ENCODE results near the gene MRPL49. TPM values are rescaled to one million over a fixed set of nuclear protein-coding genes. Genes with fewer than 3 reads are reported as not detected.

The MRPL49 gene
- 40.2 TPM for total RNA-seq (ENCODE audit: unreplicated experiment)
- long read RNA-seq, transcript MRPL49-201 (4 exons, 2,019 nt), result major isoform, 51 of 58 reads
- long read RNA-seq, partial matches to known transcripts, result 2 of 58 reads
- long read RNA-seq, other reads (novel, unspliced or antisense), result 2 of 58 reads

- Mint-ChIP-seq H3K4me1 (ENCODE audit: unreplicated experiment) (peaks cover 23% of the 10 kb centered on the region), H3K27ac (ENCODE audit: unreplicated experiment) (peak within 1 kb of the TSS; percentile 93), H3K4me3 (ENCODE audit: unreplicated experiment) (peak within 1 kb of the TSS; percentile 99), H3K27me3 (ENCODE audit: unreplicated experiment) (peaks cover 14% of the 10 kb centered on the region), H3K36me3 (ENCODE audit: low read depth, unreplicated experiment) (peaks cover 34% of the 10 kb centered on the region), H3K9me3 (ENCODE audit: unreplicated experiment) (no peaks in the 10 kb centered on the region)
- DNase-seq (ENCODE audit: low spot score), result peak; percentile 96
- no peak for TF ChIP-seq CTCF (IDR thresholded peaks at IDR 0.05; ENCODE audit: unreplicated experiment)
Measured at GRCh38 chr11:65121865-65122696, at the start of gene MRPL49, which contains the start of gene FAU. TSS of gene MRPL49 (plus strand) at chr11:65122321. CDS start at chr11:65122347, 26 bp downstream. TSS of gene FAU (minus strand) at chr11:65122134. CDS start at chr11:65121813, 321 bp downstream.

GRCh38 chr11:65072631-65072966 lies 49.5 kb upstream of the MRPL49 start:
- Mint-ChIP-seq H3K27ac (ENCODE audit: unreplicated experiment) (no peak overlapping the region), H3K9me3 (ENCODE audit: unreplicated experiment) (no peaks in the 10 kb centered on the region), H3K27me3 (ENCODE audit: unreplicated experiment) (peaks cover 1% of the 10 kb centered on the region), H3K4me1 (ENCODE audit: unreplicated experiment) (no peaks in the 10 kb centered on the region), H3K4me3 (ENCODE audit: unreplicated experiment) (no peak overlapping the region), H3K36me3 (ENCODE audit: low read depth, unreplicated experiment) (peaks cover 6% of the 10 kb centered on the region)
- no peak for TF ChIP-seq CTCF (IDR thresholded peaks at IDR 0.05; ENCODE audit: unreplicated experiment)
- no peak for DNase-seq (ENCODE audit: low spot score)

- H3K4me1 Mint-ChIP-seq (ENCODE audit: unreplicated experiment), result no peaks in the 10 kb centered on the region
- no peaks in the 10 kb centered on the region for H3K9me3 Mint-ChIP-seq (ENCODE audit: unreplicated experiment)
- H3K36me3 Mint-ChIP-seq (ENCODE audit: low read depth, unreplicated experiment), result peaks cover 10% of the 10 kb centered on the region
- H3K27me3 Mint-ChIP-seq (ENCODE audit: unreplicated experiment), result peaks cover 4% of the 10 kb centered on the region
- peak overlapping the region; percentile 47 for H3K4me3 Mint-ChIP-seq (ENCODE audit: unreplicated experiment)
- TF ChIP-seq CTCF (IDR thresholded peaks at IDR 0.05; ENCODE audit: unreplicated experiment), result no peak
- no peak for DNase-seq (ENCODE audit: low spot score)
- no peak overlapping the region for H3K27ac Mint-ChIP-seq (ENCODE audit: unreplicated experiment)
Measured at GRCh38 chr11:65077451-65077850, 44.7 kb upstream of the MRPL49 start.

- H3K36me3 Mint-ChIP-seq (ENCODE audit: low read depth, unreplicated experiment), result peaks cover 10% of the 10 kb centered on the region
- no peaks in the 10 kb centered on the region for H3K9me3 Mint-ChIP-seq (ENCODE audit: unreplicated experiment)
- H3K27me3 Mint-ChIP-seq (ENCODE audit: unreplicated experiment), result peaks cover 4% of the 10 kb centered on the region
- peak; percentile 65 for DNase-seq (ENCODE audit: low spot score)
- peak; percentile 84 for TF ChIP-seq CTCF (IDR thresholded peaks at IDR 0.05; ENCODE audit: unreplicated experiment)
- H3K27ac Mint-ChIP-seq (ENCODE audit: unreplicated experiment), result peak overlapping the region; percentile 17
- H3K4me3 Mint-ChIP-seq (ENCODE audit: unreplicated experiment), result peak overlapping the region; percentile 47
- H3K4me1 Mint-ChIP-seq (ENCODE audit: unreplicated experiment), result peaks cover 4% of the 10 kb centered on the region
Measured at GRCh38 chr11:65078151-65078550, 44.0 kb upstream of the MRPL49 start.

- Mint-ChIP-seq H3K27ac (ENCODE audit: unreplicated experiment) (peak overlapping the region; percentile 48), H3K4me1 (ENCODE audit: unreplicated experiment) (peaks cover 8% of the 10 kb centered on the region), H3K9me3 (ENCODE audit: unreplicated experiment) (no peaks in the 10 kb centered on the region), H3K36me3 (ENCODE audit: low read depth, unreplicated experiment) (peaks cover 10% of the 10 kb centered on the region), H3K4me3 (ENCODE audit: unreplicated experiment) (peak overlapping the region; percentile 16), H3K27me3 (ENCODE audit: unreplicated experiment) (peaks cover 4% of the 10 kb centered on the region)
- DNase-seq (ENCODE audit: low spot score), result no peak
- no peak for TF ChIP-seq CTCF (IDR thresholded peaks at IDR 0.05; ENCODE audit: unreplicated experiment)
Measured at GRCh38 chr11:65078786-65079342, 43.3 kb upstream of the MRPL49 start.
